GM10266 (cell line): ENCODE results near the gene ERG28.

ENCODE experiments used
- DNase-seq: peaks from one replicate; pipeline ENCODE4 v3.0.0; 2012; ENCODE audit errors: extremely low spot score
- TF ChIP-seq, protein P1 (sequence below): IDR thresholded peaks from 2 replicates; pipeline ENCODE4 v1.5.1; 2012; ENCODE audit warnings: mild to moderate bottlenecking, low read depth; ENCODE audit not compliant: control insufficient read depth, insufficient read depth; ENCODE audit errors: missing control alignments

ERG28 gene

GRCh38 chr14:75634848-75635247, 25.8 kb downstream of the ERG28 start:
- TF ChIP-seq, protein P1, sequence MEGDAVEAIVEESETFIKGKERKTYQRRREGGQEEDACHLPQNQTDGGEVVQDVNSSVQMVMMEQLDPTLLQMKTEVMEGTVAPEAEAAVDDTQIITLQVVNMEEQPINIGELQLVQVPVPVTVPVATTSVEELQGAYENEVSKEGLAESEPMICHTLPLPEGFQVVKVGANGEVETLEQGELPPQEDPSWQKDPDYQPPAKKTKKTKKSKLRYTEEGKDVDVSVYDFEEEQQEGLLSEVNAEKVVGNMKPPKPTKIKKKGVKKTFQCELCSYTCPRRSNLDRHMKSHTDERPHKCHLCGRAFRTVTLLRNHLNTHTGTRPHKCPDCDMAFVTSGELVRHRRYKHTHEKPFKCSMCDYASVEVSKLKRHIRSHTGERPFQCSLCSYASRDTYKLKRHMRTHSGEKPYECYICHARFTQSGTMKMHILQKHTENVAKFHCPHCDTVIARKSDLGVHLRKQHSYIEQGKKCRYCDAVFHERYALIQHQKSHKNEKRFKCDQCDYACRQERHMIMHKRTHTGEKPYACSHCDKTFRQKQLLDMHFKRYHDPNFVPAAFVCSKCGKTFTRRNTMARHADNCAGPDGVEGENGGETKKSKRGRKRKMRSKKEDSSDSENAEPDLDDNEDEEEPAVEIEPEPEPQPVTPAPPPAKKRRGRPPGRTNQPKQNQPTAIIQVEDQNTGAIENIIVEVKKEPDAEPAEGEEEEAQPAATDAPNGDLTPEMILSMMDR = no peak
- DNase-seq = no peak

DNA sequence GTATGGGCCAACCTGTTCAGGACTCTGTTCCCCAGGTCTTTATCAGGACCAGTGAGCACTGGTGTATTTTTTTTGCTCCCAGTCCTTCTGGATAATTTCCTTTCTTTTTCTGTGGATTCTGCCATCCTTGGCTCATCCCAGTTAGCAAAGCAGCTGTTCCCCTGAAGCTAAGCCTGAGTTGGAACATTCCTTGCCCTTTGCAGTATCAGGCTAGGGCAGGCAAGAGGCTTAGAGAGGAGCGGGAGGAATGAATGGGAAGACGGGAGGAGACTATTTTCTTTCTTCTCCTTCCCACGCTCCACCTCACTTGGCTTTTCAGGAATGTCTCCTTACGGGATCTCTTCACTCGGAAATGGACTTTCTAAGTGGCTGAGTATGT, 29.2 kb downstream of the ERG28 start:
- TF ChIP-seq, protein P1 = no peak
- DNase-seq = no peak

- DNase-seq = no peak
- TF ChIP-seq, protein P1 = no peak
Measured at GRCh38 chr14:75630695-75631452, 29.8 kb downstream of the ERG28 start.

- TF ChIP-seq, protein P1 = no peak
- no peak for DNase-seq
Measured at GRCh38 chr14:75628816-75629215, 31.9 kb downstream of the ERG28 start.

DNA sequence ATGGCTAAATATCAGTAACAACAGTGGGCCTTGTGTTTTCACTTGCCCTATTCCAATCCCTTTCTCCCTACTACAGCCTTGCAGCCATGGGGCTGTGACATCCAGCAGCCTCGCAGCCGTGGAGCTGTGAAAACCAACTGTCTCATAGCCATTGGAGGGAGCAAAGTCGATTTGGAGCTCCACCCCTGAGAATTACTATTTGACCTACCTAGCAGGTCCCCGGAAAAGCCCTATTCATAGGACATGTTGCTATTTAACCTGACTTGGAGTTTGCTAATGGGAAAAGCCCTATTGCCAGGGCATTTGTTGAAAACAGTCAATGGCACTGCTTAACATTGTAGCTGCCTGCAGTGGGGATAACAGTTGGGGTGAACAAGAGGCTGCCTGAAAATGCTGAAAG, 33.3 kb downstream of the ERG28 start:
- DNase-seq = no peak
- TF ChIP-seq, protein P1 = no peak

DNA sequence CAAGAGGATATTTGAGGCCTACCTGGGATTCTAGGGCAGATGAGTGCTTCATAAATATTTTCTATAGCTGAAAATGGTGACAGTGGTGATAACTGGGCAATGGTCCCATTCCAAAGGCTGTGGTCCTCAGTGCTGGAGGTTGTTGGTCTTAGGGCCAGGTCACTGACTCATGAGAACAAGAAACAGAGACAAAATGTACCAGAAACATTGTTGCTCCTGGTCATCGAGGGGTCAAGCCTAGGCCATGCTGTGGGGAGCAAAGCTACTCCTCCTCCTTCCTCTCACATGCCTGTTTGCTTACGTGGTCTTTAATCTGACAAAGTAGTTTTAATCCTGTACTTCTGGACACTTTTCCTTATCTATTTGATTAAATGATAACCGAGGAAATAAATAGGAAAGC, 33.8 kb downstream of the ERG28 start:
- DNase-seq = no peak
- TF ChIP-seq, protein P1 = no peak

DNA sequence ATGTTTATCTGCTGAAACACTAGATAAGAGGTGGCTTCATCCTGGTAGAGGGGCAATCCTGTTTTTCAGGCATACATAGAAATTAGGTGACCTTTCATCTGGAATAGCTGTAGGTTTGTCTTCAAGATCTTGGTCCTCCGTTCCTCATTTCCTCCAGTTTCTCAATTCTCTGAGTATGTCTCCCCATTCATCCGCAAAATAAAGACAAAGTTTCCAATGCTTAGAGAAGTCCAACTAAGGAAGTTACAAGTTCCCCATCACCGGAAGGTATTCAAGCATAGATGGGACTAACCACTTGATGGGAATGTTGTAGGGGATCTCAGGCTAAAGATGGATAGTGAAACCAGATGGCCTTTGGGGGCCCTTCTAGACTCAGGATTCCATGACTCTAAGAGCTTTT, 34.3 kb downstream of the ERG28 start:
- TF ChIP-seq, protein P1 = no peak
- DNase-seq = no peak
